A673 (cell line): ENCODE data around the gene NUBPL. TPM values are rescaled to one million over a fixed set of nuclear protein-coding genes. Genes with fewer than 3 reads are reported as not detected.

Source experiments
- BruUV-seq: library from RNA; stranded (reverse); fragments of 400-500 nt; replicated peaks from 2 replicates; lab custom pipeline; 2021; lab: Mats Ljungman, UMichigan
- CTCF ChIA-PET: fragments of 300-600 bp; sonication (Branson Sonifier 250); formaldehyde crosslinking; loops from one replicate; lab custom pipeline; 2022; ENCODE audit warnings: antibody characterized with exemption; lab: Charles Lee
- POLR2A ChIA-PET: fragments of 300-600 bp; sonication (Branson Sonifier 250); formaldehyde crosslinking; loops from one replicate; lab custom pipeline; 2022; ENCODE audit warnings: antibody characterized with exemption; ENCODE audit not compliant: low non-redundant PET; lab: Charles Lee
- DNase-seq: peaks from one replicate; pipeline ENCODE4 v3.0.0-alpha.2; 2015; ENCODE audit warnings: low spot score
- H3K27ac ChIP-seq: fragments of 200-600 bp; sonication (generic); 2 replicates; pipeline ENCODE4 v1.5.1; 2016; ENCODE audit warnings: mixed run types, low read depth, mild to moderate bottlenecking, mixed read lengths, antibody characterized with exemption, low read length; ENCODE audit not compliant: poor library complexity, severe bottlenecking
- H3K27me3 ChIP-seq: fragments of 200-600 bp; sonication (generic); replicated peaks from 2 replicates; pipeline ENCODE4 v1.6.1; 2017; ENCODE audit warnings: mixed run types, low read depth, mild to moderate bottlenecking, mixed read lengths, antibody characterized with exemption, low read length; ENCODE audit not compliant: insufficient read depth, poor library complexity
- H3K36me3 ChIP-seq: fragments of 200-600 bp; sonication (generic); 2 replicates; pipeline ENCODE4 v1.6.1; 2016; ENCODE audit warnings: mixed run types, mild to moderate bottlenecking, mixed read lengths, antibody characterized with exemption, low read length; ENCODE audit not compliant: insufficient read depth, poor library complexity, severe bottlenecking
- H3K4me1 ChIP-seq: fragments of 200-600 bp; sonication (generic); 2 replicates; pipeline ENCODE4 v1.6.1; 2017; ENCODE audit warnings: mixed run types, mild to moderate bottlenecking, mixed read lengths, antibody characterized with exemption, low read length; ENCODE audit not compliant: insufficient read depth, poor library complexity, severe bottlenecking
- H3K4me3 ChIP-seq: fragments of 200-600 bp; sonication (generic); 2 replicates; pipeline ENCODE4 v1.5.1; 2016; ENCODE audit warnings: low read depth, mixed run types, mild to moderate bottlenecking, mixed read lengths, low read length; ENCODE audit not compliant: poor library complexity, severe bottlenecking
- H3K9me3 ChIP-seq: fragments of 200-600 bp; sonication (generic); 2 replicates; pipeline ENCODE4 v1.6.1; 2016; ENCODE audit warnings: mixed run types, low read depth, mild to moderate bottlenecking, mixed read lengths, antibody characterized with exemption, low read length; ENCODE audit not compliant: poor library complexity, severe bottlenecking
- CTCF ChIP-seq: fragments of 300-800, 200-600 bp; sonication (generic); conservative IDR thresholded peaks from 2 replicates; pipeline ENCODE4 v1.5.1; 2017; ENCODE audit warnings: low read depth, mild to moderate bottlenecking, antibody characterized with exemption, low read length, moderate library complexity, mixed read lengths
- EZH2 ChIP-seq: fragments of 200-600 bp; sonication (generic); IDR thresholded peaks from 2 replicates; pipeline ENCODE4 v1.6.1; 2017; ENCODE audit warnings: borderline replicate concordance, low read depth, mild to moderate bottlenecking, mixed read lengths, antibody characterized with exemption, low read length; ENCODE audit not compliant: poor library complexity, severe bottlenecking
- intact Hi-C: fragments of 100-400 bp; cut with micrococcal nuclease; formaldehyde crosslinking; loops from one replicate; pipeline ENCODE4 v1.10.0; 2022; ENCODE audit not compliant: unreplicated experiment
- total RNA-seq: library from RNA; stranded (reverse); gene quantifications from 2 replicates; pipeline ENCODE4 v1.2.3, GENCODE V29; 2021

NUBPL gene
- total RNA-seq, 1 experiment from 2014 or later = 15.5 TPM

- CTCF ChIA-PET = no interaction called here
- intact Hi-C loops = no loop called here
- peak; percentile 3 for DNase-seq
- no peaks in the 10 kb centered on the region for H3K9me3 ChIP-seq
- H3K27ac ChIP-seq = no peak overlapping the region
- no peaks in the 10 kb centered on the region for H3K27me3 ChIP-seq
- POLR2A ChIA-PET = no interaction called here
- TF ChIP-seq EZH2 (no peak), CTCF (no peak)
- H3K36me3 ChIP-seq = no peaks in the 10 kb centered on the region
- H3K4me3 ChIP-seq = no peak overlapping the region
- H3K4me1 ChIP-seq = peaks cover 10% of the 10 kb centered on the region
- no TSS peak for BruUV-seq
Observed at GRCh38 chr14:31582286-31582691, 21.1 kb downstream of the NUBPL start.

GRCh38 chr14:31582836-31583452 lies 21.7 kb downstream of the NUBPL start:
- no peak for DNase-seq
- Histone ChIP-seq H3K36me3 (no peaks in the 10 kb centered on the region), H3K27me3 (no peaks in the 10 kb centered on the region), H3K4me1 (peaks cover 10% of the 10 kb centered on the region), H3K27ac (no peak overlapping the region), H3K9me3 (no peaks in the 10 kb centered on the region), H3K4me3 (no peak overlapping the region)
- ChIA-PET CTCF (no interaction called here), POLR2A (no interaction called here)
- TF ChIP-seq EZH2 (no peak), CTCF (no peak)
- BruUV-seq = no TSS peak
- intact Hi-C loops = no loop called here

- intact Hi-C loops = no loop called here
- Histone ChIP-seq H3K36me3 (no peaks in the 10 kb centered on the region), H3K4me1 (no peaks in the 10 kb centered on the region), H3K9me3 (no peaks in the 10 kb centered on the region), H3K27me3 (no peaks in the 10 kb centered on the region), H3K27ac (no peak overlapping the region), H3K4me3 (no peak overlapping the region)
- CTCF ChIA-PET = no interaction called here
- no TSS peak for BruUV-seq
- TF ChIP-seq EZH2 = no peak
- TF ChIP-seq CTCF = no peak
- no peak for DNase-seq
- POLR2A ChIA-PET = no interaction called here
Observed at GRCh38 chr14:31590206-31590605, 29.0 kb downstream of the NUBPL start.
